Measurements from ENCODE around the gene ZNF648.
"Not testable (repeated sequence)": the region's sequence is repeated elsewhere in the genome, so short reads cannot be mapped to it uniquely, and the experiment has no call there.

The ZNF648 gene

DNA sequence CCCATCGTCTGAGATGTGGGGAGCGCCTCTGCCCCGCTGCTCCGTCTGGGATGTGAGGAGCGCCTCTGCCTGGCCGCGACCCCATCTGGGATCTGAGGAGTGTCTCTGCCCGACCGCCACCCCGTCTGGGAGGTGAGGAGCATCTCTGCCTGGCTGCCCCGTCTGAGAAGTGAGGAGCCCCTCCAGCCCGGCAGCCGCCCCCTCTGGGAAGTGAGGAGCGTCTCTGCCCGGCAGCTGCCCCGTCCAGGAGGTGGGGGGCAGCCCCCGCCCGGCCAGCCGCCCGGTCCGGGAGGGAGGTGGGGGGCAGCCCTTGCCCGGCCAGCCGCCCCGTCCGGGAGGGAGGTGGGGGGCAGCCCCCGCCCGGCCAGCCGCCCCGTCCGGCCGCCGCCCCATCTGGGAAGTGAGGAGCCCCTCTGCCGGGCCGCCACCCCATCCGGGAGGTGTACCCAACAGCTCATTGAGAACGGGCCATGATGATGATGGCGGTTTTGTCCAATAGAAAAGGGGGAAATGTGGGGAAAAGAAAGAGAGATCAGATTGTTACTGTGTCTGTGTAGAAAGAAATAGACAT lies 50.6 kb downstream of the ZNF648 start:
- DNase-seq: not testable (repeated sequence)

DNA sequence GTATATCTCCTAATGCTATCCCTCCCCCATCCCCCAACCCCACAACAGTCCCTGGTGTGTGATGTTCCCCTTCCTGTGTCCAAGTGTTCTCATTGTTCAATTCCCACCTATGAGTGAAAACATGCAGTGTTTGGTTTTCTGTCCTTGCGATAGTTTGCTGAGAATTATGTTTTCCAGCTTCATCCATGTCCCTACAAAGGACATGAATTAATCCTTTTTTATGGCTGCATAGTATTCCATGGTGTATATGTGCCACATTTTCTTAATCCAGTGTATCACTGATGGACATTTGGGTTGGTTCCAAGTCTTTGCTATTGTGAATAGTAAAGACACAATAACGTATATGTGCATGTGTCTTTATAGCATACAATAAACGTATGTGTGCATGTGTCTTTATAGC lies 56.1 kb downstream of the ZNF648 start:
- DNase-seq: not testable (repeated sequence)

DNA sequence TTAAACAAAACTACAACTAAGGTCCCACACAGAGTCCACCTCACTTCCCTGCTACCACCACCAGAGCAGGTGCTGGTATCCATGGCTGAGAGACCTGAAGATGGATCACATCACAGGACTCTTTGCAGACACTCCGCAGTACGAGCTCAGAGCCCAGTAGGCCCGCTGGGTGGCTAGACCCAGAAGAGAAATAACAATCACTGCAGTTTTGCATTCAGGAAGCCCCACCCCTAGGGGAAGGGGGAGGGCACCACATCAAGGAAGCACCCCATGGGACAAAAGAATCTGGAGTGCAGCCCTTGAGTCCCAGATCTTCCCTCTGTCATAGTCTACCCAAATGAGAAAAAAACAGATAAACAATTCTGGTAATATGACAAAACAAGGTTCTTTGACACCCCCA lies 56.9 kb downstream of the ZNF648 start:
- DNase-seq: no peak

All from GDM1 (cell line).